H1 (cell line): ENCODE results near the gene PCYT2. TPM values are rescaled to one million over a fixed set of nuclear protein-coding genes. Genes with fewer than 3 reads are reported as not detected.

Experiments used
- CTCF ChIA-PET: fragments of 300-600 bp; sonication (Branson Sonifier 250); formaldehyde crosslinking; loops from one replicate; lab custom pipeline; 2021; ENCODE audit not compliant: partially characterized antibody; lab: Charles Lee
- POLR2A ChIA-PET: fragments of 300-600 bp; sonication (Branson Sonifier 250); formaldehyde crosslinking; loops from one replicate; lab custom pipeline; 2021; ENCODE audit warnings: inconsistent platforms; ENCODE audit not compliant: partially characterized antibody; lab: Charles Lee
- DNase-seq, 2 experiments: peaks; one replicate each; pipeline versions ENCODE4 v3.0.0 to v3.0.0-alpha.2; 2010 to 2022; ENCODE audit warnings: low spot score in 2 of 2, low read depth in 1 of 2, mixed read lengths in 1 of 2
- FAIRE-seq: peaks from 2 replicates; lab custom pipeline; 2011; peaks lifted over from hg19 to GRCh38; lab: Jason Lieb, UNC
- H2AFZ ChIP-seq: 2 replicates; pipeline ENCODE4 v1.8.1; 2012; ENCODE audit warnings: low read length, inconsistent platforms
- H2AK5ac ChIP-seq: 2 replicates; pipeline ENCODE4 v1.6.1; 2013; ENCODE audit warnings: low read depth, low read length
- H2BK120ac ChIP-seq: replicated peaks from 2 replicates; pipeline ENCODE3; 2013; ENCODE audit warnings: low read depth, low read length, inconsistent platforms
- H2BK12ac ChIP-seq: 2 replicates; pipeline ENCODE4 v1.6.1; 2013; ENCODE audit warnings: low read depth, low read length
- H2BK15ac ChIP-seq: 2 replicates; pipeline ENCODE4 v1.6.1; 2013; ENCODE audit warnings: low read length
- H2BK20ac ChIP-seq: 2 replicates; pipeline ENCODE4 v1.6.1; 2013; ENCODE audit warnings: low read length
- H2BK5ac ChIP-seq: 2 replicates; pipeline ENCODE4 v1.6.1; 2013; ENCODE audit warnings: low read depth, low read length
- H3K14ac ChIP-seq: 2 replicates; pipeline ENCODE4 v1.6.1; 2013; ENCODE audit warnings: inconsistent platforms; ENCODE audit not compliant: insufficient read length
- H3K18ac ChIP-seq: 2 replicates; pipeline ENCODE4 v1.6.1; 2013; ENCODE audit warnings: low read length; ENCODE audit errors: extremely low read depth
- H3K23ac ChIP-seq: 2 replicates; pipeline ENCODE4 v1.6.1; 2013; ENCODE audit warnings: inconsistent platforms; ENCODE audit not compliant: insufficient read length
- H3K23me2 ChIP-seq: 2 replicates; pipeline ENCODE4 v1.6.1; 2013; ENCODE audit warnings: low read depth, low read length
- H3K27ac ChIP-seq: 2 replicates; pipeline ENCODE4 v1.6.1; 2011; ENCODE audit warnings: low read depth, low read length, inconsistent platforms
- H3K27me3 ChIP-seq, 4 experiments: replicated peaks in 1 of 4; 1 replicate in 1 of 4; 2 replicates in 3 of 4; pipeline versions ENCODE4 v1.6.1 to v1.8.1; 2011 to 2013; ENCODE audit warnings: low read length in 3 of 4, mild to moderate bottlenecking in 3 of 4, inconsistent platforms in 2 of 4, mixed read lengths in 2 of 4, moderate library complexity in 1 of 4; ENCODE audit not compliant: control insufficient read depth in 3 of 4, insufficient read depth in 3 of 4; ENCODE audit errors: extremely low read depth in 1 of 4
- H3K36me3 ChIP-seq, 4 experiments: 2 replicates each; pipeline versions ENCODE4 v1.6.1 to v1.8.1; 2011 to 2013; ENCODE audit warnings: mild to moderate bottlenecking in 4 of 4, low read length in 3 of 4, moderate library complexity in 2 of 4, control low read depth in 1 of 4, inconsistent platforms in 1 of 4; ENCODE audit not compliant: insufficient read depth in 4 of 4, control insufficient read depth in 2 of 4
- H3K4ac ChIP-seq: replicated peaks from 2 replicates; pipeline ENCODE3; 2013; ENCODE audit warnings: low read length, low read depth, mixed read lengths, inconsistent platforms; ENCODE audit not compliant: insufficient read length
- H3K4me1 ChIP-seq, 4 experiments: replicated peaks in 1 of 4; 1 replicate in 1 of 4; 2 replicates in 3 of 4; pipeline versions ENCODE4 v1.6.1 to v1.8.1; 2011 to 2013; ENCODE audit warnings: low read length in 3 of 4, inconsistent platforms in 2 of 4, mixed read lengths in 1 of 4; ENCODE audit not compliant: insufficient read depth in 4 of 4, control insufficient read depth in 3 of 4
- H3K4me2 ChIP-seq, 2 experiments: 2 replicates each; pipeline versions ENCODE4 v1.6.1 to v1.8.1; 2011 to 2013; ENCODE audit warnings: low read depth in 2 of 2, low read length in 2 of 2, control low read depth in 1 of 2, inconsistent platforms in 1 of 2, mild to moderate bottlenecking in 1 of 2; ENCODE audit not compliant: insufficient read depth in 1 of 2
- H3K4me3 ChIP-seq, 4 experiments: fragments of 200-600, 300-600 bp in 1 of 4; sonication (generic), shearing (Covaris generic), sonication (Bioruptor Twin) in 1 of 4; 2 replicates each; pipeline versions ENCODE4 v1.5.1 to v1.8.1; 2011 to 2016; ENCODE audit warnings: low read length in 4 of 4, low read depth in 3 of 4, control low read depth in 2 of 4, inconsistent platforms in 2 of 4, mild to moderate bottlenecking in 2 of 4, mixed read lengths in 1 of 4, moderate library complexity in 1 of 4; ENCODE audit not compliant: insufficient read depth in 2 of 4; ENCODE audit errors: extremely low read depth in 1 of 4
- H3K56ac ChIP-seq: replicated peaks from 2 replicates; pipeline ENCODE3; 2013; ENCODE audit warnings: low read depth, mild to moderate bottlenecking, mixed read lengths, low read length, inconsistent platforms; ENCODE audit not compliant: insufficient read length
- H3K79me1 ChIP-seq: 2 replicates; pipeline ENCODE4 v1.6.1; 2013; ENCODE audit warnings: low read depth, low read length, control low read depth
- H3K79me2 ChIP-seq, 2 experiments: 2 replicates each; pipeline versions ENCODE4 v1.6.1 to v1.8.1; 2012 to 2013; ENCODE audit warnings: low read length in 2 of 2, mild to moderate bottlenecking in 2 of 2, inconsistent platforms in 1 of 2; ENCODE audit not compliant: insufficient read depth in 2 of 2, control insufficient read depth in 1 of 2
- H3K9ac ChIP-seq, 4 experiments: replicated peaks in 1 of 4; 1 replicate in 1 of 4; 2 replicates in 3 of 4; pipeline versions ENCODE4 v1.6.1 to v1.8.1; 2011 to 2013; ENCODE audit warnings: low read depth in 3 of 4, low read length in 3 of 4, control low read depth in 2 of 4, mild to moderate bottlenecking in 2 of 4, moderate library complexity in 2 of 4, inconsistent platforms in 1 of 4; ENCODE audit errors: extremely low read depth in 1 of 4
- H3K9me3 ChIP-seq, 2 experiments: 2 replicates each; pipeline versions ENCODE4 v1.6.1 to v1.8.1; 2012 to 2013; ENCODE audit warnings: mild to moderate bottlenecking in 2 of 2, moderate library complexity in 2 of 2, control low read depth in 1 of 2, inconsistent platforms in 1 of 2, low read depth in 1 of 2, low read length in 1 of 2, mixed read lengths in 1 of 2; ENCODE audit not compliant: insufficient read depth in 2 of 2
- H4K20me1 ChIP-seq, 2 experiments: replicated peaks in 1 of 2; 2 replicates each; pipeline versions ENCODE3 to v1.8.1; 2011 to 2013; ENCODE audit warnings: inconsistent platforms in 2 of 2, low read length in 2 of 2, mild to moderate bottlenecking in 1 of 2; ENCODE audit not compliant: insufficient read depth in 2 of 2, control insufficient read depth in 1 of 2
- H4K5ac ChIP-seq: 2 replicates; pipeline ENCODE4 v1.6.1; 2013; ENCODE audit warnings: low read length, low read depth, mixed read lengths, inconsistent platforms; ENCODE audit not compliant: insufficient read length
- H4K8ac ChIP-seq: 2 replicates; pipeline ENCODE4 v1.8.0; 2013; ENCODE audit warnings: mild to moderate bottlenecking, moderate library complexity, low read length, inconsistent platforms; ENCODE audit not compliant: insufficient read depth; ENCODE audit errors: extremely low read depth
- H4K91ac ChIP-seq: replicated peaks from 2 replicates; pipeline ENCODE3; 2013; ENCODE audit warnings: low read length, mixed read lengths, inconsistent platforms; ENCODE audit not compliant: insufficient read length
- BACH1 ChIP-seq: IDR thresholded peaks from 2 replicates; pipeline ENCODE4 v1.6.1; 2012; ENCODE audit warnings: low read length, improper control_type of control experiment
- BCL11A ChIP-seq, 2 experiments: IDR thresholded peaks; one replicate each; pipeline ENCODE4 v1.6.1; 2011; ENCODE audit warnings: low read depth in 2 of 2, low read length in 2 of 2, mild to moderate bottlenecking in 2 of 2
- CHD2 ChIP-seq: IDR thresholded peaks from 2 replicates; pipeline ENCODE4 v1.6.1; 2012; ENCODE audit warnings: low read length, improper control_type of control experiment
- EP300 ChIP-seq, 2 experiments: IDR thresholded peaks; 1 replicate in 1 of 2; 2 replicates in 1 of 2; pipeline ENCODE4 v1.6.1; 2011 to 2012; ENCODE audit warnings: low read depth in 2 of 2, low read length in 2 of 2, mild to moderate bottlenecking in 2 of 2, borderline replicate concordance in 1 of 2, inconsistent platforms in 1 of 2, moderate library complexity in 1 of 2
- KDM1A ChIP-seq: fragments of 200-600, 300-600 bp; sonication (generic); IDR thresholded peaks from 2 replicates; pipeline ENCODE4 v1.7.1; 2016; ENCODE audit warnings: mild to moderate bottlenecking, low read length, borderline replicate concordance
- NANOG ChIP-seq: IDR thresholded peaks from 2 replicates; pipeline ENCODE4 v1.6.1; 2011; ENCODE audit warnings: low read length, low read depth, mild to moderate bottlenecking, inconsistent platforms; ENCODE audit not compliant: insufficient read depth, poor library complexity, severe bottlenecking
- RBBP5 ChIP-seq: IDR thresholded peaks from 2 replicates; pipeline ENCODE4 v1.7.1; 2012; ENCODE audit warnings: low read depth, mild to moderate bottlenecking, inconsistent platforms, low read length, moderate library complexity, borderline replicate concordance
- RFX5 ChIP-seq: IDR thresholded peaks from 2 replicates; pipeline ENCODE4 v1.6.1; 2011; ENCODE audit warnings: low read depth, low read length, improper control_type of control experiment, borderline replicate concordance
- SRF ChIP-seq: IDR thresholded peaks from 2 replicates; pipeline ENCODE4 v1.6.1; 2011; ENCODE audit warnings: mild to moderate bottlenecking, low read depth, low read length, moderate library complexity
- SUZ12 ChIP-seq: fragments of 200-600 bp; sonication (generic); IDR thresholded peaks from 2 replicates; pipeline ENCODE4 v1.6.1; 2012; ENCODE audit warnings: mild to moderate bottlenecking, inconsistent platforms, low read length, moderate library complexity, mixed read lengths
- WGBS, 2 experiments: shearing (Covaris generic) in 1 of 2; methylation state at CpG; one replicate each; pipeline versions ENCODE4 v1.1.6 to v1.1.7; 2013 to 2015; ENCODE audit warnings: low lambda C conversion rate in 2 of 2, mixed read lengths in 2 of 2, inconsistent platforms in 1 of 2, low coverage in 1 of 2, missing lambda C conversion rate in 1 of 2; ENCODE audit not compliant: insufficient replicate concordance in 2 of 2, insufficient coverage in 1 of 2, insufficient read length in 1 of 2; ENCODE audit errors: extremely low coverage in 1 of 2, missing lambda C conversion rate in 1 of 2; 5-methylcytosine and 5-hydroxymethylcytosine counted together
- polyA plus RNA-seq, 7 experiments: library from polyadenylated mRNA; depleted of rRNA in 3 of 7; stranded (reverse) in 5 of 7; unstranded in 2 of 7; fragments of >200 nt in 5 of 7; fragments of 200-250 nt in 2 of 7; gene quantifications; 1 replicate in 5 of 7; 2 replicates in 1 of 7; 4 replicates in 1 of 7; pipeline versions ENCODE4 v1.2.1 to v1.2.3, GENCODE V29; 2011 to 2013; ENCODE audit warnings: missing spikeins in 2 of 7, mixed read lengths in 2 of 7
- total RNA-seq: library from RNA; stranded (reverse); fragmentation: NEBNext Ultra II Directional; extraction: Animal tissue kit (Norgen Biotek cat#: 25700); gene quantifications from 2 replicates; pipeline ENCODE4 v1.2.1, GENCODE V29; 2021

PCYT2 gene
- total and polyA plus RNA-seq, 2 of the 8 experiments (the other 6 are each of a cell fraction or from before 2014, with no cell fraction given): 29.9 to 31.3 TPM

- Histone ChIP-seq H4K5ac (no peak overlapping the region), H3K9me3 (no peaks in the 10 kb centered on the region), H3K4me1 (peaks cover 0 to 20% (median 8%) of the 10 kb centered on the region in 4 experiments; a peak in 6 of 7 replicates), H3K9ac (no peak overlapping the region), H3K56ac (no peak overlapping the region), H3K27ac (no peak overlapping the region), H3K4me2 (no peak overlapping the region), H3K79me1 (peaks cover 2% of the 10 kb centered on the region), H3K23me2 (peaks cover 11% of the 10 kb centered on the region), H3K79me2 (peaks cover 0 to 10% of the 10 kb centered on the region in 2 experiments; a peak in 2 of 4 replicates), H2BK5ac (no peak overlapping the region), H2BK15ac (no peak overlapping the region), H2BK20ac (no peak overlapping the region), H2AK5ac (no peak overlapping the region), H3K4ac (no peak overlapping the region), H3K27me3 (peaks cover 0 to 4% (median 2%) of the 10 kb centered on the region in 4 experiments; a peak in 2 of 7 replicates), H4K91ac (no peak overlapping the region), H4K8ac (no peak overlapping the region), H2AFZ (no peak overlapping the region), H3K4me3 (no peak overlapping the region), H3K23ac (no peak overlapping the region), H2BK12ac (no peak overlapping the region), H3K14ac (no peak overlapping the region), H3K18ac (no peak overlapping the region), H2BK120ac (no peak overlapping the region), H3K36me3 (peaks cover 8 to 25% (median 19%) of the 10 kb centered on the region in 4 experiments), H4K20me1 (peaks cover 6 to 42% of the 10 kb centered on the region in 2 experiments)
- WGBS, 2 experiments: 94% methylated on average over 31 of the region's 31 CpGs; no CpG with 5 or more reads in 1 of the 2 experiments
- FAIRE-seq (no peak), DNase-seq (no peak)
- no peak for TF ChIP-seq NANOG
- no peak for TF ChIP-seq RBBP5
- no peak for TF ChIP-seq BCL11A (IDR thresholded peaks at IDR 0.05; ENCODE audit: low read depth in 2 of 2, low read length in 2 of 2)
- TF ChIP-seq KDM1A: no peak
- no peak for TF ChIP-seq BACH1
- no peak for TF ChIP-seq SRF
- TF ChIP-seq SUZ12: no peak
- no peak for TF ChIP-seq RFX5
- TF ChIP-seq EP300 (IDR thresholded peaks at IDR 0.05; ENCODE audit: borderline replicate concordance in 1 of 2, low read depth in 2 of 2, low read length in 2 of 2): no peak
- TF ChIP-seq CHD2: no peak
- ChIA-PET POLR2A (interaction anchor here (0.6 to 8.7 kb wide), 5 partner anchors 10 to 103 kb away, joined by 3 to 135 read pairs (median 4); partner anchors contain the start of genes MAFG and NPB), CTCF (interaction anchor here (0.9 to 2.8 kb wide), 7 partner anchors 12 to 292 kb away, joined by 3 to 12 read pairs (median 5); partner anchors contain the start of genes MAFG and NOTUM)
These were observed 2.3 kb upstream of the PCYT2 start for GRCh38 chr17:81913394-81914102.
